K562 (cell line): ENCODE measurements around the gene ANKRD12.

Experiments used
- EP300 ChIP-seq: IDR thresholded peaks from 2 replicates; pipeline ENCODE4 v1.6.1; 2012; ENCODE audit warnings: low read length, improper control_type of control experiment
- NCOA6 ChIP-seq: fragments of 450-650 bp; IDR thresholded peaks from 2 replicates; pipeline ENCODE4 v1.6.1; 2017; ENCODE audit warnings: mild to moderate bottlenecking
- SIN3A ChIP-seq, 2 experiments: fragments of 150-350 bp in 1 of 2; IDR thresholded peaks; 2 replicates each; pipeline ENCODE4 v1.6.1; 2011 to 2016; ENCODE audit warnings: borderline replicate concordance in 2 of 2, low read depth in 2 of 2, low read length in 2 of 2, mild to moderate bottlenecking in 2 of 2, moderate library complexity in 2 of 2; ENCODE audit not compliant: control insufficient read depth in 1 of 2
- TF ChIP-seq, protein P1 (sequence below): fragments of 450-650 bp; formaldehyde crosslinking; IDR thresholded peaks from 2 replicates; pipeline ENCODE4 v1.4.0; 2022; ENCODE audit warnings: missing genetic modification characterization
- TF ChIP-seq, protein P2 (sequence below): fragments of 450-650 bp; formaldehyde crosslinking; IDR thresholded peaks from 2 replicates; pipeline ENCODE4 v1.4.0; 2020; ENCODE audit warnings: mild to moderate bottlenecking, mixed read lengths

DNA sequence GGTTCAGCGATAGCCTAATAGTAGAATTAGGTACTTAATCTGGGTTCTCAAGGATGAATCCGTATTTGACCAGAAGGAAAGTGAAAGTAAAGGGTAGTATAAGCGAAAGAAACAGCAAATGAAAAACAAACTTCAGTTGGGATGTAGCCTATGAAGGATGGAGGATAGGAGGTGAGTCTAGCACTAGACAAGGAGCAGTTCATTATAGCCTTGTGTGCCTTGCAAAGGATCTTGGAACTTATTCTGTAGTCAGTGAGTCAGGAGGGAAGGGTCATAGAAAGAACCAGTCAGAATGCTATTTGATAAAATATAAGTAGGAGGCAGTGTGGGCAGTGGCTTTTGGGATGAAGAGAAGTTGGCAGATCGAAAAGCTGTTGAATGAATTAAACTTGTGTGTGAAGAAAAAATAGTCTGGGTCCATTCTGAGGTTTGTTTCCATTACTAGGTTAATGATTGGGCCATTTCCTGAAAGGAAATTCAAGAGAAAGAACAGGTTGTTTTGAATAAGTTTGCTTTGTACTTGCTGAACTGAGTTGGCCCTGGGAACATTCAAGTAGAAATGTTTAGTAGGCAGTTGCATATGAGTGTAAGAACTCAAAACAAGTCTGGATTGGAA, 48.5 kb downstream of the ANKRD12 start:
- TF ChIP-seq, protein P1, sequence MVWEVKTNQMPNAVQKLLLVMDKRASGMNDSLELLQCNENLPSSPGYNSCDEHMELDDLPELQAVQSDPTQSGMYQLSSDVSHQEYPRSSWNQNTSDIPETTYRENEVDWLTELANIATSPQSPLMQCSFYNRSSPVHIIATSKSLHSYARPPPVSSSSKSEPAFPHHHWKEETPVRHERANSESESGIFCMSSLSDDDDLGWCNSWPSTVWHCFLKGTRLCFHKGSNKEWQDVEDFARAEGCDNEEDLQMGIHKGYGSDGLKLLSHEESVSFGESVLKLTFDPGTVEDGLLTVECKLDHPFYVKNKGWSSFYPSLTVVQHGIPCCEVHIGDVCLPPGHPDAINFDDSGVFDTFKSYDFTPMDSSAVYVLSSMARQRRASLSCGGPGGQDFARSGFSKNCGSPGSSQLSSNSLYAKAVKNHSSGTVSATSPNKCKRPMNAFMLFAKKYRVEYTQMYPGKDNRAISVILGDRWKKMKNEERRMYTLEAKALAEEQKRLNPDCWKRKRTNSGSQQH (CRISPR knock-in tag): no peak
- TF ChIP-seq SIN3A (IDR thresholded peaks at IDR 0.05; ENCODE audit: borderline replicate concordance in 2 of 2, control insufficient read depth in 1 of 2, low read depth in 2 of 2, low read length in 2 of 2): no peak
- TF ChIP-seq, protein P2, sequence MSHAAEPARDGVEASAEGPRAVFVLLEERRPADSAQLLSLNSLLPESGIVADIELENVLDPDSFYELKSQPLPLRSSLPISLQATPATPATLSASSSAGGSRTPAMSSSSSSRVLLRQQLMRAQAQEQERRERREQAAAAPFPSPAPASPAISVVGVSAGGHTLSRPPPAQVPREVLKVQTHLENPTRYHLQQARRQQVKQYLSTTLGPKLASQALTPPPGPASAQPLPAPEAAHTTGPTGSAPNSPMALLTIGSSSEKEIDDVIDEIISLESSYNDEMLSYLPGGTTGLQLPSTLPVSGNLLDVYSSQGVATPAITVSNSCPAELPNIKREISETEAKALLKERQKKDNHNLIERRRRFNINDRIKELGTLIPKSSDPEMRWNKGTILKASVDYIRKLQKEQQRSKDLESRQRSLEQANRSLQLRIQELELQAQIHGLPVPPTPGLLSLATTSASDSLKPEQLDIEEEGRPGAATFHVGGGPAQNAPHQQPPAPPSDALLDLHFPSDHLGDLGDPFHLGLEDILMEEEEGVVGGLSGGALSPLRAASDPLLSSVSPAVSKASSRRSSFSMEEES (CRISPR knock-in tag): no peak
- TF ChIP-seq EP300: no peak
- TF ChIP-seq NCOA6: no peak
